Islet precursor cell (in vitro differentiated cells): ENCODE results near the gene PPP1R16B.
"Not testable (repeated sequence)": the region's sequence is repeated elsewhere in the genome, so short reads cannot be mapped to it uniquely, and the experiment has no call there.

Experiments
- DNase-seq: peaks from one replicate; pipeline ENCODE4 v3.0.0-alpha.2; 2018

PPP1R16B gene

GRCh38 chr20:38794057-38794456, 11.4 kb upstream of the PPP1R16B start:
- not testable (repeated sequence) for DNase-seq

- no peak for DNase-seq
These were observed 7.2 kb upstream of the PPP1R16B start for GRCh38 chr20:38798266-38798665.

GRCh38 chr20:38799203-38799602, 6.3 kb upstream of the PPP1R16B start:
- DNase-seq: no peak

- no peak for DNase-seq
These were observed 4.6 kb upstream of the PPP1R16B start for GRCh38 chr20:38800882-38801281.

GRCh38 chr20:38804221-38804620, 1.3 kb upstream of the PPP1R16B start:
- DNase-seq: no peak

- DNase-seq: no peak
These were observed 605 bp upstream of the PPP1R16B start for GRCh38 chr20:38804682-38805501.

- DNase-seq: no peak
These were observed 709 bp downstream of the PPP1R16B start for GRCh38 chr20:38805958-38806854.

- DNase-seq: no peak
These were observed 1.6 kb downstream of the PPP1R16B start for GRCh38 chr20:38806855-38807655.

GRCh38 chr20:38809942-38810341, 4.4 kb downstream of the PPP1R16B start:
- DNase-seq: no peak

GRCh38 chr20:38810926-38811630, 5.6 kb downstream of the PPP1R16B start:
- DNase-seq: no peak

- no peak for DNase-seq
These were observed 6.3 kb downstream of the PPP1R16B start for GRCh38 chr20:38811769-38812168.

GRCh38 chr20:38812182-38812581, 6.7 kb downstream of the PPP1R16B start:
- DNase-seq: no peak

- no peak for DNase-seq
These were observed 7.4 kb downstream of the PPP1R16B start for GRCh38 chr20:38812709-38813573.

GRCh38 chr20:38813574-38813962, 8.1 kb downstream of the PPP1R16B start:
- DNase-seq: not testable (repeated sequence)

GRCh38 chr20:38815446-38815845, 9.9 kb downstream of the PPP1R16B start:
- DNase-seq: no peak

GRCh38 chr20:38818113-38819065, 12.9 kb downstream of the PPP1R16B start:
- DNase-seq: no peak

GRCh38 chr20:38825571-38825900, 20.0 kb downstream of the PPP1R16B start:
- no peak for DNase-seq

- no peak for DNase-seq
These were observed 20.6 kb downstream of the PPP1R16B start for GRCh38 chr20:38825901-38826625.

GRCh38 chr20:38827770-38828281, 22.3 kb downstream of the PPP1R16B start:
- no peak for DNase-seq
